ENCODE data around the gene ADGRD2.

The ADGRD2 gene

GRCh38 chr9:124437086-124437485 is 13.2 kb upstream of the ADGRD2 start:
- FAIRE-seq: no peak

GRCh38 chr9:124438091-124438490 is 12.2 kb upstream of the ADGRD2 start:
- no peak for FAIRE-seq

- FAIRE-seq: no peak
These were observed 11.2 kb upstream of the ADGRD2 start for GRCh38 chr9:124439086-124439485.

- FAIRE-seq: no peak
These were observed 10.5 kb upstream of the ADGRD2 start for GRCh38 chr9:124439686-124440243.

- FAIRE-seq: no peak
These were observed 9.5 kb upstream of the ADGRD2 start for GRCh38 chr9:124440786-124441185.

GRCh38 chr9:124441291-124441690 is 9.0 kb upstream of the ADGRD2 start:
- FAIRE-seq: no peak

GRCh38 chr9:124442379-124442778 is 7.9 kb upstream of the ADGRD2 start:
- no peak for FAIRE-seq

GRCh38 chr9:124442826-124443225 is 7.4 kb upstream of the ADGRD2 start:
- FAIRE-seq: no peak

- FAIRE-seq: no peak
These were observed 6.6 kb upstream of the ADGRD2 start for GRCh38 chr9:124443625-124444024.

GRCh38 chr9:124444166-124444565 is 6.1 kb upstream of the ADGRD2 start:
- no peak for FAIRE-seq

GRCh38 chr9:124447297-124447661 is 3.0 kb upstream of the ADGRD2 start:
- FAIRE-seq: no peak

- FAIRE-seq: no peak
These were observed 2.2 kb upstream of the ADGRD2 start for GRCh38 chr9:124448019-124448418.

- no peak for FAIRE-seq
These were observed 685 bp upstream of the ADGRD2 start for GRCh38 chr9:124449381-124450151.

GRCh38 chr9:124450931-124451661 is 845 bp downstream of the ADGRD2 start:
- no peak for FAIRE-seq

- no peak for FAIRE-seq
These were observed 2.1 kb downstream of the ADGRD2 start for GRCh38 chr9:124452326-124452725.

- FAIRE-seq: no peak
These were observed 2.8 kb downstream of the ADGRD2 start for GRCh38 chr9:124452841-124453585.

- FAIRE-seq: no peak
These were observed 3.4 kb downstream of the ADGRD2 start for GRCh38 chr9:124453586-124454191.

- no peak for FAIRE-seq
These were observed 4.0 kb downstream of the ADGRD2 start for GRCh38 chr9:124454296-124454695.

GRCh38 chr9:124454791-124455443 is 4.7 kb downstream of the ADGRD2 start:
- no peak for FAIRE-seq

GRCh38 chr9:124455820-124456219 is 5.6 kb downstream of the ADGRD2 start:
- FAIRE-seq: no peak

GRCh38 chr9:124456341-124457078 is 6.3 kb downstream of the ADGRD2 start:
- no peak for FAIRE-seq

All from A204.1 (cell line).